ENCODE results near the gene CCT4.

- TF ChIP-seq CTCF (IDR thresholded peaks at IDR 0.05) = no peak
- no peak for TF ChIP-seq POLR2A (IDR thresholded peaks at IDR 0.05)
Measured at GRCh38 chr2:61853086-61853846, 35.2 kb downstream of the CCT4 start.
